ENCODE measurements around the gene NRIP1.

NRIP1 gene

DNA sequence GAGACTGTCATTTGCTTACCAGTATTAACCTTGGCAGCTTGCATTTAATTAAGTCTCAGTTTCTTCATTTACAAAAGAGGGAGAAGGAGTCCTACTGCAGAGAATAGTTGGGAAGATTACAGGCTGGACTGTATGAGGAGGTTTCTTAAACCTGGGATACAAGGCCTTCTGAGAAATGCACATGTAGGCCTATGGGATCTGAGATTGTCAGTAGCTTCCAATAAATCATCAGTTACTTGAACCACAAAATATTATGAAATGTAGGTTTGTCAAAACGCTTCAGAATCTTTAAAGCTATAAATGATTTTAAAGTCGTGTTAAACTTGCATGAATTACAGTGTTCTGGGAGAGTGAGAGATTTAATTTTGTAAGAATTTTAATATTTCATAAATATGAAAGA, 69.6 kb downstream of the NRIP1 start:
- no peak for DNase-seq (ENCODE audit: low spot score)
- in situ Hi-C loops (cut with MboI; ENCODE audit: low sequenced_read_pairs, unreplicated experiment), result no loop called here
- TF ChIP-seq, protein P1, sequence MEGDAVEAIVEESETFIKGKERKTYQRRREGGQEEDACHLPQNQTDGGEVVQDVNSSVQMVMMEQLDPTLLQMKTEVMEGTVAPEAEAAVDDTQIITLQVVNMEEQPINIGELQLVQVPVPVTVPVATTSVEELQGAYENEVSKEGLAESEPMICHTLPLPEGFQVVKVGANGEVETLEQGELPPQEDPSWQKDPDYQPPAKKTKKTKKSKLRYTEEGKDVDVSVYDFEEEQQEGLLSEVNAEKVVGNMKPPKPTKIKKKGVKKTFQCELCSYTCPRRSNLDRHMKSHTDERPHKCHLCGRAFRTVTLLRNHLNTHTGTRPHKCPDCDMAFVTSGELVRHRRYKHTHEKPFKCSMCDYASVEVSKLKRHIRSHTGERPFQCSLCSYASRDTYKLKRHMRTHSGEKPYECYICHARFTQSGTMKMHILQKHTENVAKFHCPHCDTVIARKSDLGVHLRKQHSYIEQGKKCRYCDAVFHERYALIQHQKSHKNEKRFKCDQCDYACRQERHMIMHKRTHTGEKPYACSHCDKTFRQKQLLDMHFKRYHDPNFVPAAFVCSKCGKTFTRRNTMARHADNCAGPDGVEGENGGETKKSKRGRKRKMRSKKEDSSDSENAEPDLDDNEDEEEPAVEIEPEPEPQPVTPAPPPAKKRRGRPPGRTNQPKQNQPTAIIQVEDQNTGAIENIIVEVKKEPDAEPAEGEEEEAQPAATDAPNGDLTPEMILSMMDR (IDR thresholded peaks at IDR 0.05; ENCODE audit: borderline replicate concordance, control extremely low read depth, extremely low read depth, insufficient read depth, missing control alignments), result no peak

DNA sequence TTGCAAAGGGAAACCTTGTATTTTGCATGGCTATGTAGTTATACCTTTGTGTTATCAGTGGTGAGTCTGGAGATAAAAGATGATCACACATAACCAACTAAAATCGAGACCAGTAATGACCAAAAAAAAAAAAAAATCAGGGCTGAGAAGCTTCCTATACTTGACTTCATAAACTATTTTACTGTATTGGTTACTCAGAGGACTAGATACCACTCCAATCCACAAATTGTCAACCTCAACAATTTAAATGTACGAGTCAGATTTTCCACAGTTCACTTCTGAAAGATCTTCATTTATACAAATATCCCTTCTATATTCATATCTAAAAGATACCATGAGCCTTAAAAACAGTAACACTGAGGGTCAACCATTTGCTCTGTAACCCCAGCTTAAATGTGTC, 71.7 kb downstream of the NRIP1 start:
- TF ChIP-seq, protein P1 (IDR thresholded peaks at IDR 0.05; ENCODE audit: borderline replicate concordance, control extremely low read depth, extremely low read depth, insufficient read depth, missing control alignments), result no peak
- in situ Hi-C loops (cut with MboI; ENCODE audit: low sequenced_read_pairs, unreplicated experiment), result no loop called here
- DNase-seq (ENCODE audit: low spot score), result no peak

DNA sequence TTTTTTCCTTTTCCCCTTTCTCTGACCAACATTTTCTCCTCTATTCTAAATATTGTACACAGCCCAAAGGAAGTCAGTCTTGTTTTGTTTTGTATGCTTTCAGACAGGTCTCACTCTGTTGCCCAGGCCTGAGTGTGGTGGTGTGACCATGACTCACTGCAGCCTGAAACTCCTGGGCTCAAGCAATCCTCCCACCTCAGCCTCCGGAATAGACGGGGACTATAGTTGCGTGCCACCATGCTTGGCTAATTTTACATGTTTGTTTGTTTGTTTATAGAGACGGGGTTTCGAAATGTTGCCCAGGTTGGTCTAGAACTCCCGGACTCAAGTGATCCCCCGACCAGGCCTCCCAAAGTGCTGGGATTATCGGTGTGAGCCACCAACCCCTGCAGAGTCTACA, 72.8 kb downstream of the NRIP1 start:
- TF ChIP-seq, protein P1 (IDR thresholded peaks at IDR 0.05; ENCODE audit: borderline replicate concordance, control extremely low read depth, extremely low read depth, insufficient read depth, missing control alignments), result no peak
- no peak for DNase-seq (ENCODE audit: low spot score)
- in situ Hi-C loops (cut with MboI; ENCODE audit: low sequenced_read_pairs, unreplicated experiment), result no loop called here

DNA sequence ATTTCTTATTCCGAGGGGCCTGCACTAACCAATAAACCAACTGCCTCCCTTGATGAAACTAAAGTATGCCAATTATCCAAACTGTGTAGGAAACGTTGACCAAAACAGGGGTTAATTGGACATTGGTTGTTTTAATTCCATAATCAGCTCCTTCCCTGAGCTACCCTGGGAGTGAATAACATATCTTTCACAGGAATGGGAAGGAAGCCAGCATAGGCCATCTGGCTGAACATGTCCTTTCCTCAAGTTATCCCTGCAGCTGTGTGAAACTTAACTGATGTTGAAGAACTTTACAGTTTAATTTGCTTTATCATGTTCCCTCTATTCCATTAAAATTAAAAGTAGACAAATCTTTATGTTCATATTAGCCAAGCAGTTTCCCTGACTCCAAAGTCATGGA, 75.4 kb downstream of the NRIP1 start:
- in situ Hi-C loops (cut with MboI; ENCODE audit: low sequenced_read_pairs, unreplicated experiment), result no loop called here

DNA sequence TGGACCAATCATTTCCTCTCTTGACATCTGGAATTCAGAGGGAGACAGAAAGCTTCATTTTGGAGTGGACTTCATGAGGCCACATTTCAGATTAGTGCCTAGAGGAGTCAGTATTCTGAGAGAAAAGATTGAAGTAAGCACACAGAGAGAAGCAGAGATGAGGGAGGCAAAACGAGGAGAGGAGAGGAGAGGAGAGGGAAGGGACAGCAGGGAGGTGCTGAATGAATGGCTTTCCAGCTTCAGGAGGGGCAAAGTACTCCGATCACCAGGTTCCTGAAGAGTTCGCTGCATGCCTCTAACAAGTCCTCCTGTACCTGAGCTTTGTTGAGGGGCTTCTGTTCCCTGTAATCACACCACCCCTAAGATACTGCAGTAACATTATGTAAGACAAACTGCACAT, 76.0 kb downstream of the NRIP1 start:
- TF ChIP-seq, protein P1 (IDR thresholded peaks at IDR 0.05; ENCODE audit: borderline replicate concordance, control extremely low read depth, extremely low read depth, insufficient read depth, missing control alignments), result no peak
- no peak for DNase-seq (ENCODE audit: low spot score)
- in situ Hi-C loops (cut with MboI; ENCODE audit: low sequenced_read_pairs, unreplicated experiment), result no loop called here

More for the DNA sequence above, 75.4 kb downstream of the NRIP1 start:
- no peak for DNase-seq (ENCODE audit: low spot score)
- TF ChIP-seq, protein P1 (IDR thresholded peaks at IDR 0.05; ENCODE audit: borderline replicate concordance, control extremely low read depth, extremely low read depth, insufficient read depth, missing control alignments), result no peak

DNA sequence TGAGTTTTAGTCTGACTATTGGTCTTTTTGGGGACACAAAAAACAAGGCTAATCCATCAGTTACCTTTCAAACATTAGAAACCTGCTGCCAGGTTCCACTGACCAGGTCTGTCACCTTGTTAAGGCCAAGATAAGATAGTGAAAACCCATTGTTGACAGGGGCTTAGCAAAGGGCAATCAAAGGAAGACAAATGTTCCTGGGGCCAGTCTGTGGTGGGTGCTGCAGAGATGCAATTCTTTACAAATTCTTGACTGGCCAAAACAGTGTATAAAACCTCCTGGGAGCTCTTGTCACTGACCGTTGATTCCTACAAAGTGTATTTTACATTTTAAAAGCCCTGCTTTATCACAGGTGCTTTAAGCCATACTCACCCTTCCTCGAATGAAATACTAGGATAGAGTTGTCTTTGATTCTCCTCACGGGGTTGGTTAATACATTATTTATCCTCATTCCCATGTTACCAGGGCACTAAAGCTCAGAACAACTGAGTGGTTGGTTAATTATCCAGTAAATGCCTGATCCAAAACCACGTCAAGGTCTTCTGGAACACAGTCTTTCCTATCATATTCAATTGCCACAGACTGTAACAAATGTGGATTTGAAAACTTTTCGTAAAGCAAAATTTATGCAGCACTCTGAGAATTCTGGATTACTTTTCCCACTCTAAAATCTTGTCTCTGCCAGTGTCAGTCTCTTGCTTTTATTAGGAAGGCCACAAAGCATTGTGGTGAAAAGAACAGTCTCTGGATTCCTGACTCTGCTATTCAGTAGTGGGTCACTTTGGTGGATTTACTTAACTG, 77.2 kb downstream of the NRIP1 start:
- TF ChIP-seq, protein P1 (IDR thresholded peaks at IDR 0.05; ENCODE audit: borderline replicate concordance, control extremely low read depth, extremely low read depth, insufficient read depth, missing control alignments), result no peak
- DNase-seq (ENCODE audit: low spot score), result no peak
- in situ Hi-C loops (cut with MboI; ENCODE audit: low sequenced_read_pairs, unreplicated experiment), result no loop called here

Data from GM13976 (cell line).